Activated T-helper 1 cell treated with Interleukin-2 at 50 U/mL for 16 hours (primary cell): ENCODE measurements around the gene CHID1.
A peak's percentile ranks its signal among the peaks of the same experiment; 100 is the strongest.

Source experiments
- DNase-seq: peaks from one replicate; pipeline ENCODE4 v3.0.0-alpha.2; 2020; ENCODE audit warnings: low read depth

CHID1 gene

GRCh38 chr11:849104-849824, 61.3 kb downstream of the CHID1 start:
- no peak for DNase-seq

GRCh38 chr11:848380-848931, 62.2 kb downstream of the CHID1 start:
- DNase-seq: peak; percentile 52

GRCh38 chr11:847876-848275, 62.7 kb downstream of the CHID1 start:
- DNase-seq: no peak

- DNase-seq: no peak
These were observed 64.0 kb downstream of the CHID1 start for GRCh38 chr11:846496-847098.

DNA sequence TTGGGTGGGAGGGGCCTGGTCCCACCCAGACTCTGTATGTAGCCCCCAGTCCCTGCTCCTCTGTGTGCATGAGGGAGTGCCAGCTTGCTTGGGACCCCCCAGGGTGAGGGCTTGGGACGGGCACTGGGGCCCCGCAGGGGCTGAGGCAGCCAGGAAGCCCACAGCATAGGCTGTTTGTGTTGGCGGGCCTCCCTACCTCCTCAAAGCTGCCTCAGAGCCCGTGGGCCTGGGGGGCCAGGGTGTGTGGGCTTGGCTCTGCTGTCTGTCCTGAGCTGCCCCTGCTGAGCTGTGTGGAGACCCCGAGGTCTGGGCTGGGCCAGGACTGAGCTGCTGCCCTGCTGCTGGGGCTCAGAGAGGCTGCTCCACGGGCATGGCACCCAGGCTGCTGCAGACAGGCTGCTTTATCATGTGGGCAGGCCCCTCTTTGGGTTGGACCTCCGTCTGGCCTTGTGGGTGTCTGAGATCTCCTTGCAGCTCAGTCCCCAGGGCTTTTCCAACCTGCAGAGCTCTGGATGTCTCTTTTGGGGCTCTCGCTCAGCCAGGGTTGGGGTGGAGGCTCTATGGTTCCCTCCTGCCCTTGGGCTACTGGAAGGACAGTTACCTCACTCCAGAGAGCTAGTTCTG, 64.6 kb downstream of the CHID1 start:
- no peak for DNase-seq

DNA sequence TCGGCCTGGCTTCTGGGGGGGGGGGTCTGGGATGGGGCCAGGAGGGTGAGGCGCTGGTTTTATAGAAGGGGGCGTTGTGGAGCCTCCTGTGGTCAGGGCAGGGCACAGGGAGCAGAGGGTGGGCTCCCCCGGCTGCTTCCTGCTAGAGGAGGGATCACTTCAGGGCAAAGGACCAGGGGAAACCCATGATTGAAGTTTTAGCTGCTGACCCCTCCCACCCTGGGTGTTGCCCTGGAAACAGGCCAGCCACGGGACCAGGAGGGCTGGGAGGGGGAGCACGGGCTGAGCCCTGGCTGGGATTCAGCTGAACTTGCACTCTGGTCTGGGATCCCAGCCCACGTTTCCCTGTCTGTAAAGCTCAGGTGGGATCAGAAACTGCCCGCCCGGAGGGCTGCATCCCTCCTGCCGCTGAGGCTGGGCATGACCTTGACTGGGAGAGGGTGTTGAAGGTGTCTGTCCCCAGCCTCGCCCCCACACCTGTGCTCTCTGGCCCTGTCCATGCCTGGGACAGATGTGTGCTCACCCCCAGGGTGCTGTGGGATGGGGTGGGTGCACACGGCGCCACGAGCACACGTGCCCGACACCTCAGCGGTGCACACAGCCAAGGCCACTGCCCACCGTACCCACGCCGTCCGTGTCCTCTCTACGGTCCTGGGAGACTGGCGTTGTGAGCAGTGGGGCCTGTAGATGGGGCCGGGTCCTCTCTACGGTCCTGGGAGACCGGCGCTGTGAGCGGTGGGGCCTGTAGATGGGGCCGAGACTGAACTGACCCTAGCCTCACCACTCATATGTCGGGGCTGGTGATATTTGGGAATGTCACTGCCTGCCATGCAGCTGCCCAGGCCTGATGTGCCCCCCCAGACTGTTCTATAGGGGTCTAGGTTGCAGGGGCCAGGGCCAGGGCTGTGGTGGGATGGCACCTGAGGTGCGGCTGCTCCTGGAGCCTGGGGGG, 65.6 kb downstream of the CHID1 start:
- DNase-seq: no peak

DNA sequence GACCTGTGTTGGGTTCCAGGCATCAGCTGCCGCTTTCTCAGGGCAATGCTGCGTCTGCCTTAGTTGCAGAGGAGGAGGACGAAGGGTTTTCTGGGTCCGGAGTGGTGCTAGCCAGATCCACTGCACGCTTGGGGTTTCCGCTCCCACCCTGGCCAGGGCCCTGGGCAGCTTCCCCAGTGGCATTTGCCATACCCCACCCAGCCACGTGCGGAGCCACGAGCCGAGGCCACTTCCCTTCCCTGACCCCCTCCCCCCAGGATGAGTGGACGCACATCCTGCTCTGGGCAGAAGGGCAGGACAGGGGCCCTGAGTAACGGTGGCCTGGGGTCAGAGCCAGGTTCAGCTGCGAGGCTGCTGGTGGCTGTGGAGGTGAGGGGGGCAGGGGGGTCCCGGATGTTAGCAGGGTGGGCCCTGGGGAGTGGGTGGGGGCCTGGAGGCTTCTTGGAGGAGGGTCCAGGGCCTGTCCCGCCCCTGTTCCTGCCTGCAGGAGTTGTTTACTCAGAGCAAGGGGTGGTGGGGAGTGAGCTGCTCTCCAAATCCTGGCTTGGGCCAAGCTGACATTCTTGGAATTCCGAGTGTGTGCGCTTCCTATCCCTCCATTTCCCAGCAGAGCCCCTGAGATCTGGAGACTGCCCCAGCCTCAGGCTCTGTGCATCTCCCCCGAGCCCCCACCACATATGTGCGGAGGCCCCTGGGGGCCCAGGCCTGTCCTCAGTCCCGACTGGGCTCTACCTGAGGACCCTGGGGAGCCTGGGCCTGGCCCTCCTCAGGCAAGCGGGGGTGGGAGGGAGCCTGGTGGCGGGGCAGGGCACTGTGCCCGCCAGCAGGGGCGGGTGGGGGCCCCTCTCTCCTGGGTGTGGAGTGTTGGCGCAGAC, 66.6 kb downstream of the CHID1 start:
- DNase-seq: no peak

- DNase-seq: no peak
These were observed 67.4 kb downstream of the CHID1 start for GRCh38 chr11:843086-843734.

- peak; percentile 80 for DNase-seq
These were observed 68.1 kb downstream of the CHID1 start, which contains the start of the genes POLR2L and TSPAN4 for GRCh38 chr11:842370-843002. Gene POLR2L (minus strand): TSS chr11:842529. CDS start chr11:842508, 21 bp downstream. Gene TSPAN4 (plus strand): TSS chr11:842852. CDS start chr11:850305, 7,453 bp downstream.

DNA sequence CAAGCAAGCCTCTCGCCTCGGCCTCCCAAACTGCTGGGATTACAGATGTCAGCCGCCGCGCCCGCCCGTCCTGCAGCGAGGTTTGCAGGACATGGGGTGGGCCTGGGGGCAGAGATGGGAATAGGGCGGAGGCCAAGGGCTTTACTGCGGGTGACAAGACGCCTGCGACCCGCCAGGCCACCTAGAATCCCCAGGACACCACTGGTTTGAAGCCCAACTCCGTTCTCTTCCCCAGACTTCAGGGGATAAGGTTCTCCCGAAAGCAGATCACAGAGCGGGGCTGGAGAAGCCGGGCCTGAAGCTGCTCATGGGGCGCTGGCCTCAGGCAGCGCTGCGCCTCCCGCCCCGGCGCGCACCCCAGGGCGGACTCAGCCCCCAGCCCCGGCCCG, 68.6 kb downstream of the CHID1 start:
- DNase-seq: no peak

- no peak for DNase-seq
These were observed 70.6 kb downstream of the CHID1 start for GRCh38 chr11:839875-840617.

- DNase-seq: no peak
These were observed 71.4 kb downstream of the CHID1 start for GRCh38 chr11:839280-839623.

DNA sequence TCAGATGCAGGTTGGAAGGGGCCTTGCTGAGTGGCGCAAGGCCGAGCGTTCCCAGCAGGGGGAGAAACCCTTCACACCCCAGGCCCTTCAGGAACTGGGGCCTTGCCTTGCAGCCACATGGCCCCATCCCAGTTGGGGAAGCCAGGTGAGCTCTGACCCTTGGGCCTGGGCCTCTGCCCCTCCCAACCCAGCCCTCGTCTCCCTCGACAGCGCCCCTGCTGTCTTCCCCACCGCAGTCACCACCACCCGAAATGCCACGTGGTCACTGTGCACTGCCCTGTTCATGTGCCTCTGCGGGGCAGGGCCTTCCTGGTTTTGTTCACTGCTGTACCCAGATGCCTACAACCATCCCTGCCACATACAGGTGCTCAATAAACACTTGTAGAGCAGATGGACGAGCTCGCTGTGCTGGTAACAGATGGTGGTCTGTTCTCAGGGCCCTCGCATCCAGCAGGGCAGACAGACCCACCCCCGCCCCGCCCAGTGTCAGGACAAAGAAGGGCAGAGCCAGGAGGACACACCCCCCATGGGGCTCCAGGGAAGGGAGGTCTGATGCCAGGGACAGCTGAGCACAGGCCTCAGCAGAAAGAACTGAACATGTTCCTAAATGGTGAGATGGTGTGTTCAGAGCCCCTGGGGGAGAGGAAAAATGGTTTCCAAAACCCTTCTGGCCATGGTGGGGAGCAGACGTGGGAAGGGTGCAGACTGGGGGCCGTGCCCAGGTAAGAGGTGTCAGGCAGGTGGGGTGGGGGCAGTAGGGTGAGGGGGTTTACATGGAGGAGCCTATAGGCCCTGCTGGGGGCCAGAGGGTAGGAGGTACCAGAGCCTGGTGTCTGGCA, 72.0 kb downstream of the CHID1 start:
- DNase-seq: no peak

DNA sequence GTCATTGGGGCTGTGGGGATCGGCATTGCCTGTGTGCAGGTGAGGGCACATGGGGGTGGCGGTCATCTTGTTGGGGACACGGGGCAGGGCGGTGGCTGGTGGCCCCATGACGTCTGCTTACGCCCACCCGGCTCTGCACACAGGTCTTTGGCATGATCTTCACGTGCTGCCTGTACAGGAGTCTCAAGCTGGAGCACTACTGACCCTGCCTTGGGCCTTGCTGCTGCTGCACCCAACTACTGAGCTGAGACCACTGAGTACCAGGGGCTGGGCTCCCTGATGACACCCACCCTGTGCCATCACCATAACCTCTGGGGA, 72.7 kb downstream of the CHID1 start:
- no peak for DNase-seq

DNA sequence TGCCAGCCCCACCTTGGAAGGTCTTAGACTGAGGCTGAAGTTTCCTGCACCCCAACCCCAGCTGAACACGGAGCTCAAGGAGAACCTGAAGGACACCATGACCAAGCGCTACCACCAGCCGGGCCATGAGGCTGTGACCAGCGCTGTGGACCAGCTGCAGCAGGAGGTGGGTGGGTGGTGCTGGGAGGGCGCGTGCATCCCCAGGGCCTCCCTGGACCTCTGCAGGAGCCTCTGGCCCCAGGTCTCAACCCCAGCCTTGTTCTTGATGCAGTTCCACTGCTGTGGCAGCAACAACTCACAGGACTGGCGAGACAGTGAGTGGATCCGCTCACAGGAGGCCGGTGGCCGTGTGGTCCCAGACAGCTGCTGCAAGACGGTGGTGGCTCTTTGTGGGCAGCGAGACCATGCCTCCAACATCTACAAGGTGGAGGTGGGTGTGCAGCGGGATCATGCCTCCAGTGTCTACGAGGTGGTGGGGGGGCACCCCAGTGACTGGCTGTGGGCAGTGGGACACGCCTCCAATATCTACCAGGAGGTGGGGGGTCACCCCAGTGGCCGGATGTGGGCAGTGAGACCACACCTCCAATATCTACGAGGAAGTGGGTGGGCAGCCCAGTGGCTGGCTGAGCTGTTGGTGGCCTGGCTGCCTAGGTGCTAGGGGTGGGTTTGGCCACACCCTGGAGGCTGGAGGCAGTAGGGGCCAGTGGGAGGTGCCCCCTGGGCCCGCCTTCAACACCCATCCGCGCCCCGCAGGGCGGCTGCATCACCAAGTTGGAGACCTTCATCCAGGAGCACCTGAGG, 73.2 kb downstream of the CHID1 start:
- no peak for DNase-seq

DNA sequence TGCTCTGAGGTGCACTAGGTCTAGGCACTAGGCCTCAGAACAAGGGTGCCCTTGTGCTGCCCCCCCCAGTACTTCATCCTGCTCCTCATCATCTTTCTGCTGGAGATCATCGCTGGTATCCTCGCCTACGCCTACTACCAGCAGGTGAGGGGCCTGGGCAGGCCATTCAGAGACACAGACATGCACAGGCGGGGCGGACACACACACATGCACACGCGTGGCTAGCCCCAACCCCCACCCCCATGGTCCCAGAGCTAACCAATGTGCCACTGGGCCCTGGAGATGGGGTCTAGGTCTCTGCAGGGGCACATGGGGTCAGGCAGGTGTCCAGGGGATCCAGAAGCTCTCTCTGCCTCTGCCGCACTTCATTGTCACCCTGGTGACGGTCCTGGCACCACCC, 73.9 kb downstream of the CHID1 start:
- DNase-seq: no peak

DNA sequence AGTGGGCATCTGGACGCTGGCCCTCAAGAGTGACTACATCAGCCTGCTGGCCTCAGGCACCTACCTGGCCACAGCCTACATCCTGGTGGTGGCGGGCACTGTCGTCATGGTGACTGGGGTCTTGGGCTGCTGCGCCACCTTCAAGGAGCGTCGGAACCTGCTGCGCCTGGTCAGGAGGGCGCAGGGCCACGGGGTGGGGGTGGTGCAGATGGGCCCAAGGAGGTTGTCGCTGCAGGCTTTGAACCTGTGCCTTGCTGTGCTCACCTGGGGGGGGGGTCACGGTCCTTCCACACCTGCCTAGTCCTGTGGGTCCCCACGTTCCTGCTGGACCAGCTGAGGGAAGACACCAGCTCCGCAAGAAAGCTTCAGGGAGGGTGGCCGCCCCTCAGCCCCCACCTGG, 74.3 kb downstream of the CHID1 start:
- DNase-seq: no peak
